Esophagus squamous epithelium (tissue), 5 donors: ENCODE data around the gene AVP. TPM values are rescaled to one million over a fixed set of nuclear protein-coding genes. Genes with fewer than 3 reads are reported as not detected.

Experiments used
- DNase-seq: peaks from one replicate; lab custom pipeline; 2025; lab: John Stamatoyannopoulos, UW
- H3K27ac ChIP-seq, 4 donors: fragments of 200-600 bp; sonication (generic); one replicate each; pipeline ENCODE4 v1.5.1; 2016 to 2019; ENCODE audit warnings: mild to moderate bottlenecking in 1 of 4
- H3K27me3 ChIP-seq, 4 donors: fragments of 200-600 bp; sonication (generic); 1 replicate in 3 of 4; 2 replicates in 1 of 4; pipeline versions ENCODE4 v1.5.1 to v1.6.0; 2017 to 2021; ENCODE audit warnings: antibody characterized with exemption in 1 of 4
- H3K36me3 ChIP-seq, 3 donors: fragments of 200-600 bp; sonication (generic); one replicate each; pipeline ENCODE4 v1.5.1; 2016 to 2019
- H3K4me1 ChIP-seq, 3 donors: fragments of 200-600 bp; sonication (generic); one replicate each; pipeline ENCODE4 v1.5.1; 2017 to 2019
- H3K4me3 ChIP-seq, 4 donors: fragments of 200-600 bp; sonication (generic); 1 replicate in 3 of 4; 2 replicates in 1 of 4; pipeline ENCODE4 v1.5.1; 2016 to 2019; ENCODE audit warnings: mild to moderate bottlenecking in 2 of 4, moderate library complexity in 1 of 4
- H3K9me3 ChIP-seq, 3 donors: fragments of 200-600 bp; sonication (generic); one replicate each; pipeline ENCODE4 v1.5.1; 2016 to 2019
- POLR2A ChIP-seq, 4 donors: fragments of 450-650 bp; IDR thresholded peaks; one replicate each; pipeline ENCODE4 v1.6.1; 2017; ENCODE audit warnings: antibody characterized with exemption in 4 of 4, mild to moderate bottlenecking in 4 of 4, moderate library complexity in 3 of 4
- WGBS, 2 donors: methylation state at CpG; one replicate each; pipeline ENCODE4 v1.1.5; 2018; 5-methylcytosine and 5-hydroxymethylcytosine counted together
- intact Hi-C: fragments of 100-400 bp; cut with DNase I; formaldehyde crosslinking; loops from one replicate; pipeline ENCODE4 v1.15.0; 2022
- total RNA-seq, 4 donors: library from RNA; depleted of rRNA; stranded (reverse); fragments of >200 nt; gene quantifications; one replicate each; pipeline ENCODE4 v1.1.0, GENCODE V29; 2016
- TF ChIP-seq, protein P1 (sequence below), 6 experiments: fragments of 450-650 bp in 4 of 6; fragments of 200-600 bp in 2 of 6; sonication (generic) in 2 of 6; IDR thresholded peaks; one replicate each; pipeline ENCODE4 v1.5.1; 2016 to 2019; ENCODE audit warnings: antibody characterized with exemption in 6 of 6, mild to moderate bottlenecking in 4 of 6, moderate library complexity in 4 of 6
- donor health status: DM: yes; HTN: yes; CAD: no.

The AVP gene
- total RNA-seq, 4 donors from 2014 or later, result not detected

DNA sequence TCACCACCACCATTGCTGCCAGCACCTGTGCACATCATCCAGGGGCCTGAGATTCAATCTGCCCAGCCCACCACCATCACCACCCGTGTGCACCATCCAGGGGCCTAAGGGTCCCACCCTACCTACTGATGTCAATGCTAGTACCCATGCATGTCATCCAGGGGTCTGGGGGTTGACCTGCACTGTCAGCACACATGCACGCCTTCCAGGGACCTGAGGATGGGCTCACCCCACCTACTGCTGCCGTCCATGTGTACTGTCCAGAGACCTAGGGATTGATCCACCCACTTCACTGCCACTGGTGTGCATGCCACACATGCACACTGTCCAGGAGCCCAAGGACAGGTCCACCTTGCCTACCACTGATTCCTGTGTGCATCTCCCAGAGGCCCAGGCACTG, 25.0 kb downstream of the AVP start:
- Histone ChIP-seq H3K27me3 (no peaks in the 10 kb centered on the region), H3K36me3 (no peaks in the 10 kb centered on the region), H3K27ac (no peak overlapping the region), H3K4me1 (no peaks in the 10 kb centered on the region), H3K4me3 (no peak overlapping the region), H3K9me3 (no peaks in the 10 kb centered on the region)
- 93 to 100% methylated on average over 2 of the region's 3 CpGs for WGBS, 2 donors
- TF ChIP-seq, protein P1, sequence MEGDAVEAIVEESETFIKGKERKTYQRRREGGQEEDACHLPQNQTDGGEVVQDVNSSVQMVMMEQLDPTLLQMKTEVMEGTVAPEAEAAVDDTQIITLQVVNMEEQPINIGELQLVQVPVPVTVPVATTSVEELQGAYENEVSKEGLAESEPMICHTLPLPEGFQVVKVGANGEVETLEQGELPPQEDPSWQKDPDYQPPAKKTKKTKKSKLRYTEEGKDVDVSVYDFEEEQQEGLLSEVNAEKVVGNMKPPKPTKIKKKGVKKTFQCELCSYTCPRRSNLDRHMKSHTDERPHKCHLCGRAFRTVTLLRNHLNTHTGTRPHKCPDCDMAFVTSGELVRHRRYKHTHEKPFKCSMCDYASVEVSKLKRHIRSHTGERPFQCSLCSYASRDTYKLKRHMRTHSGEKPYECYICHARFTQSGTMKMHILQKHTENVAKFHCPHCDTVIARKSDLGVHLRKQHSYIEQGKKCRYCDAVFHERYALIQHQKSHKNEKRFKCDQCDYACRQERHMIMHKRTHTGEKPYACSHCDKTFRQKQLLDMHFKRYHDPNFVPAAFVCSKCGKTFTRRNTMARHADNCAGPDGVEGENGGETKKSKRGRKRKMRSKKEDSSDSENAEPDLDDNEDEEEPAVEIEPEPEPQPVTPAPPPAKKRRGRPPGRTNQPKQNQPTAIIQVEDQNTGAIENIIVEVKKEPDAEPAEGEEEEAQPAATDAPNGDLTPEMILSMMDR (IDR thresholded peaks at IDR 0.05), result no peak
- TF ChIP-seq POLR2A (IDR thresholded peaks at IDR 0.05), result no peak
- no peak for DNase-seq
- intact Hi-C loops, result no loop called here

DNA sequence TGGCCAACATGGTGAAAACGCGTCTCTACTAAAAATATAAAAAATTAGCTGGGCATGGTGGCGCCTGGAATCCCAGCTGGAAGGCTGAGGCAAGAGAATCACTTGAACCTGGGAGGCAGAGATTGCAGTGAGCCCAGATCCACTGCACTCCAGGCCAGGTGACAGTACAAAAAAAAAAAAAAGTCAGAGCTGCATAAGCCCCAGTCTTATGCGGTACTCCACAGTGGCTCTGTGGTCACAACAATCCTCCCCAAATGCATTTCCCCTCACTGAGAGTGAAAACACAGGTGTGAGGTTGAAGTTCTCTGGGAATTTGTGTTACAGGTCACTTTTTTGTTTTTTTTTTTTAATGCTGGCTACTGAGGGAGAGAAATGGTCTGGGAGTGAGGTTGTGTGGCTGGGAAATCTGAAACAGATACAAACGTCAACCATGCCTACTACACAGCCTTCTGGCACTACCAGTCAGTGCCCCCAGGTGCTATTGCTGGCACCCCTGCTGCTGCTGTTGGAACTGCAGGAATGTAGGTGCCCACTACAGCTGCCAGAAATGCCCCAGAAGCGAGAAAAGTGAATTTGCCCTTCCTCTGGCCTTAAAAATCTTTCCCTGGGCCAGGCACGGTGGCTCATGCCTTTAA, 33.0 kb downstream of the AVP start:
- Histone ChIP-seq H3K4me3 (no peak overlapping the region), H3K9me3 (no peaks in the 10 kb centered on the region), H3K27ac (no peak overlapping the region), H3K27me3 (no peaks in the 10 kb centered on the region), H3K4me1 (peaks cover 6 to 15% (median 11%) of the 10 kb centered on the region in 3 donors), H3K36me3 (peaks cover 14 to 34% (median 16%) of the 10 kb centered on the region in 3 donors)
- WGBS, 2 donors, result 59 to 62% methylated on average over 7 of the region's 7 CpGs
- intact Hi-C loops, result no loop called here
- no peak for DNase-seq
- TF ChIP-seq, protein P1 (IDR thresholded peaks at IDR 0.05), result peak in 1 of 6 experiments; percentile 16
- TF ChIP-seq POLR2A (IDR thresholded peaks at IDR 0.05), result no peak

DNA sequence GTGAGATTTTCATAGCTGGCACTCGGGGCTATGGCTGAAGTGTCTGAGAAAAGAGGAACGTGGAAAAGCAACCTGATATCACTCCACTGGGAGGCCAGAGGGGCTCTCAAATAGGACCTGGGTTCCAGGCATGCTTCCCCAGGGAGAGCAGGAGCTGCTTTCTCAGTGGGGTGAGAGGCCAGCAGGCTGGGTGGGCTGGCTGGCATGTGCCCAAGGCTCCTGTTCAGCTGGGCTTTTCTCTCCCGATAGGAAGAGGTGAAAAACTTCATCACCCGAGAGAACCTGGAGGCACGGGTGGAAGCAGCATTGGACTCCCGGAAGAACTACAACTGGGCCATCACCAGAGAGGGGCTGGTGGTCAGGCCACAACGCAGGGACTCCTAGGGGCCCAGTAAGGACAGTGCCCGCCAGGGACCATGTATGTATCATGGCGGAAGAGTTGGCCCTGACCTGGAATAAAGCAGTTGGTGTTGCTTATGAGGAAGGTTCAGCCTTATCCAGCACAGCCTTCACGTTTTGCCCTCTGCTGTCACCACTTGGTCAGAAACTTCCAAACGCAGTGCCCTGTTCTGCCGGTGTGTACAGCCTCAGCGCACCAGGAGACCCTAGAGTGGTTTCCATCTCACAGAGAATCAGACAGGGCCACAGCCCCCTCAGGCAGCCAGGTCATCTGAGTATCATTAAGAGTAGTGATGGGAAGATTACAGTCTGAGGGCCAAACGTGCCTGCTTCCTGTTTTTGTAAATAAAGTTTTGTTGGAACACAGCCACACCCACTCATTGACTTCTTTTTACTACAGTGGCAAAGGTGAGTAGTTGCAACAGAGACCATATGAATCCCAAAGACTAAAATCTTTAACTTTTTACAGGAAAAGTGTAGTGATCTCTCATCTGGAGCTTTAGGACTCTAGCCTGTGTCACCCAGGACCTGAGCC, 36.8 kb downstream of the AVP start:
- 71 to 72% methylated on average over 6 to 11 of the region's 14 CpGs for WGBS, 2 donors
- peak overlapping the region in 2 of 4 donors; percentile 81 to 99 for H3K4me3 ChIP-seq
- intact Hi-C loops, result no loop called here

DNA sequence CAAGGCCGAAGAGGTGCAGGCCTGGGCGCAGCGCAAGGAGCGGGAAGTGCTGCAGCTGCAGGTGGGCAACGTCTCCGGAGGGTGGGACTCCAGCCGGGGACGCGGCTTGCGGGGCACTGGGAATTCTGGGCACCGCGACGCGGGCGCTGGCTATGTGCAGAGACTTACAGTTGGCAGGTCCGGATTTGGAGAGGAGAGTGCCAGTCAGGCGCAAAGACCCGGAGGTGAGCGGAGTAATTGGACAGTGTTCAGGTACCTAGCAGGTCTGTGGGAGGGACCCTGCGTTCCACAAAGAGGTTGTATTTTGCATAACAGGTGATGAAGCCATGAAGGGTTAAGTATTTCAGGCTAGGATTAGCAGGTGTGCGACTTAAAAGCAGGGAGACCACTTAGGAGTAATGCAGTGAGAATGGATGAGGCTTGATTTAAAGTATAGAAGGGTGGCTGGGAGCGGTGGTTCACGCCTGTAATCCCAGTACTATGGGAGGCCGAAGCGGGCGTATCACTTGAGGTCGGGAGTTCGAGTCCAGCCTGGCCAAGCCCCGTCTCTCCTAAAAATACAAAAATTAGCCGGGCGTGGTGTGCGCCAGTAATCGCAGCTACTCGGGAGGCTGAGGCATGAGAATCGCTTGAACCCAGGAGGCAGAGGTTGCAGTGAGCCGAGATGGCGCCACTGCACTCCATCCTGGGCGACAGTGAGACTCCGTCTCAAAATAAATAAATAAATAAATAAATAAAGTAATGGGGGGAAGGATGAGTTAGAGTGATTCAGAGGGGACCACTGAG, 37.7 kb downstream of the AVP start:
- no peaks in the 10 kb centered on the region for H3K9me3 ChIP-seq
- WGBS, 2 donors, result 31 to 60% methylated on average over 22 to 24 of the region's 39 CpGs
- no peak for DNase-seq
- intact Hi-C loops, result no loop called here
- H3K36me3 ChIP-seq, result peaks cover 14 to 34% (median 16%) of the 10 kb centered on the region in 3 donors
- peak overlapping the region; percentile 81 to 99 (median 90) for H3K4me3 ChIP-seq
- TF ChIP-seq POLR2A (IDR thresholded peaks at IDR 0.05), result no peak
- TF ChIP-seq, protein P1 (IDR thresholded peaks at IDR 0.05), result no peak
- H3K4me1 ChIP-seq, result peaks cover 6 to 39% (median 12%) of the 10 kb centered on the region in 3 donors
- no peaks in the 10 kb centered on the region for H3K27me3 ChIP-seq
- peak overlapping the region; percentile 83 to 97 (median 92) for H3K27ac ChIP-seq

More for the DNA sequence above, 36.8 kb downstream of the AVP start:
- H3K27ac ChIP-seq, result no peak overlapping the region
- no peaks in the 10 kb centered on the region for H3K9me3 ChIP-seq
- H3K36me3 ChIP-seq, result peaks cover 14 to 34% (median 16%) of the 10 kb centered on the region in 3 donors
- TF ChIP-seq POLR2A (IDR thresholded peaks at IDR 0.05), result no peak
- TF ChIP-seq, protein P1 (IDR thresholded peaks at IDR 0.05), result no peak
- peaks cover 6 to 31% (median 11%) of the 10 kb centered on the region in 3 donors for H3K4me1 ChIP-seq
- no peak for DNase-seq
- no peaks in the 10 kb centered on the region for H3K27me3 ChIP-seq
